H1 (cell line): ENCODE data around the gene MEGF9. TPM values are rescaled to one million over a fixed set of nuclear protein-coding genes. Genes with fewer than 3 reads are reported as not detected.

ENCODE experiments used
- CTCF ChIA-PET: fragments of 300-600 bp; sonication (Branson Sonifier 250); formaldehyde crosslinking; loops from one replicate; lab custom pipeline; 2021; ENCODE audit not compliant: partially characterized antibody; lab: Charles Lee
- POLR2A ChIA-PET: fragments of 300-600 bp; sonication (Branson Sonifier 250); formaldehyde crosslinking; loops from one replicate; lab custom pipeline; 2021; ENCODE audit warnings: inconsistent platforms; ENCODE audit not compliant: partially characterized antibody; lab: Charles Lee
- DNase-seq, 2 experiments: peaks; one replicate each; pipeline versions ENCODE4 v3.0.0 to v3.0.0-alpha.2; 2010 to 2022; ENCODE audit warnings: low spot score in 2 of 2, low read depth in 1 of 2, mixed read lengths in 1 of 2
- FAIRE-seq: peaks from 2 replicates; lab custom pipeline; 2011; peaks lifted over from hg19 to GRCh38; lab: Jason Lieb, UNC
- H2AFZ ChIP-seq: 2 replicates; pipeline ENCODE4 v1.8.1; 2012; ENCODE audit warnings: low read length, inconsistent platforms
- H2AK5ac ChIP-seq: 2 replicates; pipeline ENCODE4 v1.6.1; 2013; ENCODE audit warnings: low read depth, low read length
- H2BK120ac ChIP-seq: replicated peaks from 2 replicates; pipeline ENCODE3; 2013; ENCODE audit warnings: low read depth, low read length, inconsistent platforms
- H2BK12ac ChIP-seq: 2 replicates; pipeline ENCODE4 v1.6.1; 2013; ENCODE audit warnings: low read depth, low read length
- H2BK15ac ChIP-seq: 2 replicates; pipeline ENCODE4 v1.6.1; 2013; ENCODE audit warnings: low read length
- H2BK20ac ChIP-seq: 2 replicates; pipeline ENCODE4 v1.6.1; 2013; ENCODE audit warnings: low read length
- H2BK5ac ChIP-seq: 2 replicates; pipeline ENCODE4 v1.6.1; 2013; ENCODE audit warnings: low read depth, low read length
- H3K14ac ChIP-seq: 2 replicates; pipeline ENCODE4 v1.6.1; 2013; ENCODE audit warnings: inconsistent platforms; ENCODE audit not compliant: insufficient read length
- H3K18ac ChIP-seq: 2 replicates; pipeline ENCODE4 v1.6.1; 2013; ENCODE audit warnings: low read length; ENCODE audit errors: extremely low read depth
- H3K23ac ChIP-seq: 2 replicates; pipeline ENCODE4 v1.6.1; 2013; ENCODE audit warnings: inconsistent platforms; ENCODE audit not compliant: insufficient read length
- H3K23me2 ChIP-seq: 2 replicates; pipeline ENCODE4 v1.6.1; 2013; ENCODE audit warnings: low read depth, low read length
- H3K27ac ChIP-seq: 2 replicates; pipeline ENCODE4 v1.6.1; 2011; ENCODE audit warnings: low read depth, low read length, inconsistent platforms
- H3K27me3 ChIP-seq, 4 experiments: replicated peaks in 1 of 4; 1 replicate in 1 of 4; 2 replicates in 3 of 4; pipeline versions ENCODE4 v1.6.1 to v1.8.1; 2011 to 2013; ENCODE audit warnings: low read length in 3 of 4, mild to moderate bottlenecking in 3 of 4, inconsistent platforms in 2 of 4, mixed read lengths in 2 of 4, moderate library complexity in 1 of 4; ENCODE audit not compliant: control insufficient read depth in 3 of 4, insufficient read depth in 3 of 4; ENCODE audit errors: extremely low read depth in 1 of 4
- H3K36me3 ChIP-seq, 4 experiments: 2 replicates each; pipeline versions ENCODE4 v1.6.1 to v1.8.1; 2011 to 2013; ENCODE audit warnings: mild to moderate bottlenecking in 4 of 4, low read length in 3 of 4, moderate library complexity in 2 of 4, control low read depth in 1 of 4, inconsistent platforms in 1 of 4; ENCODE audit not compliant: insufficient read depth in 4 of 4, control insufficient read depth in 2 of 4
- H3K4ac ChIP-seq: replicated peaks from 2 replicates; pipeline ENCODE3; 2013; ENCODE audit warnings: low read length, low read depth, mixed read lengths, inconsistent platforms; ENCODE audit not compliant: insufficient read length
- H3K4me1 ChIP-seq, 4 experiments: replicated peaks in 1 of 4; 1 replicate in 1 of 4; 2 replicates in 3 of 4; pipeline versions ENCODE4 v1.6.1 to v1.8.1; 2011 to 2013; ENCODE audit warnings: low read length in 3 of 4, inconsistent platforms in 2 of 4, mixed read lengths in 1 of 4; ENCODE audit not compliant: insufficient read depth in 4 of 4, control insufficient read depth in 3 of 4
- H3K4me2 ChIP-seq, 2 experiments: 2 replicates each; pipeline versions ENCODE4 v1.6.1 to v1.8.1; 2011 to 2013; ENCODE audit warnings: low read depth in 2 of 2, low read length in 2 of 2, control low read depth in 1 of 2, inconsistent platforms in 1 of 2, mild to moderate bottlenecking in 1 of 2; ENCODE audit not compliant: insufficient read depth in 1 of 2
- H3K4me3 ChIP-seq, 4 experiments: fragments of 200-600, 300-600 bp in 1 of 4; sonication (generic), shearing (Covaris generic), sonication (Bioruptor Twin) in 1 of 4; 2 replicates each; pipeline versions ENCODE4 v1.5.1 to v1.8.1; 2011 to 2016; ENCODE audit warnings: low read length in 4 of 4, low read depth in 3 of 4, control low read depth in 2 of 4, inconsistent platforms in 2 of 4, mild to moderate bottlenecking in 2 of 4, mixed read lengths in 1 of 4, moderate library complexity in 1 of 4; ENCODE audit not compliant: insufficient read depth in 2 of 4; ENCODE audit errors: extremely low read depth in 1 of 4
- H3K56ac ChIP-seq: replicated peaks from 2 replicates; pipeline ENCODE3; 2013; ENCODE audit warnings: low read depth, mild to moderate bottlenecking, mixed read lengths, low read length, inconsistent platforms; ENCODE audit not compliant: insufficient read length
- H3K79me1 ChIP-seq: 2 replicates; pipeline ENCODE4 v1.6.1; 2013; ENCODE audit warnings: low read depth, low read length, control low read depth
- H3K79me2 ChIP-seq, 2 experiments: 2 replicates each; pipeline versions ENCODE4 v1.6.1 to v1.8.1; 2012 to 2013; ENCODE audit warnings: low read length in 2 of 2, mild to moderate bottlenecking in 2 of 2, inconsistent platforms in 1 of 2; ENCODE audit not compliant: insufficient read depth in 2 of 2, control insufficient read depth in 1 of 2
- H3K9ac ChIP-seq, 4 experiments: replicated peaks in 1 of 4; 1 replicate in 1 of 4; 2 replicates in 3 of 4; pipeline versions ENCODE4 v1.6.1 to v1.8.1; 2011 to 2013; ENCODE audit warnings: low read depth in 3 of 4, low read length in 3 of 4, control low read depth in 2 of 4, mild to moderate bottlenecking in 2 of 4, moderate library complexity in 2 of 4, inconsistent platforms in 1 of 4; ENCODE audit errors: extremely low read depth in 1 of 4
- H3K9me3 ChIP-seq, 2 experiments: 2 replicates each; pipeline versions ENCODE4 v1.6.1 to v1.8.1; 2012 to 2013; ENCODE audit warnings: mild to moderate bottlenecking in 2 of 2, moderate library complexity in 2 of 2, control low read depth in 1 of 2, inconsistent platforms in 1 of 2, low read depth in 1 of 2, low read length in 1 of 2, mixed read lengths in 1 of 2; ENCODE audit not compliant: insufficient read depth in 2 of 2
- H4K20me1 ChIP-seq, 2 experiments: replicated peaks in 1 of 2; 2 replicates each; pipeline versions ENCODE3 to v1.8.1; 2011 to 2013; ENCODE audit warnings: inconsistent platforms in 2 of 2, low read length in 2 of 2, mild to moderate bottlenecking in 1 of 2; ENCODE audit not compliant: insufficient read depth in 2 of 2, control insufficient read depth in 1 of 2
- H4K5ac ChIP-seq: 2 replicates; pipeline ENCODE4 v1.6.1; 2013; ENCODE audit warnings: low read length, low read depth, mixed read lengths, inconsistent platforms; ENCODE audit not compliant: insufficient read length
- H4K8ac ChIP-seq: 2 replicates; pipeline ENCODE4 v1.8.0; 2013; ENCODE audit warnings: mild to moderate bottlenecking, moderate library complexity, low read length, inconsistent platforms; ENCODE audit not compliant: insufficient read depth; ENCODE audit errors: extremely low read depth
- H4K91ac ChIP-seq: replicated peaks from 2 replicates; pipeline ENCODE3; 2013; ENCODE audit warnings: low read length, mixed read lengths, inconsistent platforms; ENCODE audit not compliant: insufficient read length
- CTCF ChIP-seq, 3 experiments: IDR thresholded peaks; 1 replicate in 2 of 3; 2 replicates in 1 of 3; pipeline versions ENCODE4 v1.5.1 to v1.6.1; 2011; ENCODE audit warnings: low read length in 3 of 3, mild to moderate bottlenecking in 3 of 3, inconsistent platforms in 2 of 3, low read depth in 1 of 3, moderate library complexity in 1 of 3; ENCODE audit not compliant: insufficient read depth in 1 of 3; ENCODE audit errors: control extremely low read depth in 1 of 3
- KDM4A ChIP-seq: IDR thresholded peaks from one replicate; pipeline ENCODE4 v1.7.1; 2012; ENCODE audit warnings: low read depth, mild to moderate bottlenecking, moderate library complexity, low read length, inconsistent platforms; ENCODE audit not compliant: severe bottlenecking
- RAD21 ChIP-seq, 2 experiments: IDR thresholded peaks in 1 of 2; conservative IDR thresholded peaks in 1 of 2; 2 replicates each; pipeline ENCODE4 v1.6.1; 2011; ENCODE audit warnings: low read depth in 2 of 2, low read length in 2 of 2, improper control_type of control experiment in 1 of 2, inconsistent platforms in 1 of 2, mild to moderate bottlenecking in 1 of 2, moderate library complexity in 1 of 2
- WGBS, 2 experiments: shearing (Covaris generic) in 1 of 2; methylation state at CpG; one replicate each; pipeline versions ENCODE4 v1.1.6 to v1.1.7; 2013 to 2015; ENCODE audit warnings: low lambda C conversion rate in 2 of 2, mixed read lengths in 2 of 2, inconsistent platforms in 1 of 2, low coverage in 1 of 2, missing lambda C conversion rate in 1 of 2; ENCODE audit not compliant: insufficient replicate concordance in 2 of 2, insufficient coverage in 1 of 2, insufficient read length in 1 of 2; ENCODE audit errors: extremely low coverage in 1 of 2, missing lambda C conversion rate in 1 of 2; 5-methylcytosine and 5-hydroxymethylcytosine counted together
- polyA plus RNA-seq, 7 experiments: library from polyadenylated mRNA; depleted of rRNA in 3 of 7; stranded (reverse) in 5 of 7; unstranded in 2 of 7; fragments of >200 nt in 5 of 7; fragments of 200-250 nt in 2 of 7; gene quantifications; 1 replicate in 5 of 7; 2 replicates in 1 of 7; 4 replicates in 1 of 7; pipeline versions ENCODE4 v1.2.1 to v1.2.3, GENCODE V29; 2011 to 2013; ENCODE audit warnings: missing spikeins in 2 of 7, mixed read lengths in 2 of 7
- total RNA-seq: library from RNA; stranded (reverse); fragmentation: NEBNext Ultra II Directional; extraction: Animal tissue kit (Norgen Biotek cat#: 25700); gene quantifications from 2 replicates; pipeline ENCODE4 v1.2.1, GENCODE V29; 2021

Gene MEGF9
- total and polyA plus RNA-seq, 2 of the 8 experiments (the other 6 are each of a cell fraction or from before 2014, with no cell fraction given) = 0.45 to 1.8 TPM

- CTCF ChIA-PET = interaction anchor here (0.6 to 1.4 kb wide), 13 partner anchors 10 to 135 kb away, joined by 3 to 12 read pairs (median 3); no protein-coding TSS in a partner anchor
- H3K4me2 ChIP-seq = no peak overlapping the region
Observed at GRCh38 chr9:120619751-120620655, 94.3 kb downstream of the MEGF9 start.

More at GRCh38 chr9:120619751-120620655, 94.3 kb downstream of the MEGF9 start:
- Histone ChIP-seq H2AFZ (no peak overlapping the region), H2BK5ac (no peak overlapping the region), H3K18ac (no peak overlapping the region), H3K14ac (no peak overlapping the region), H3K23ac (no peak overlapping the region), H2AK5ac (no peak overlapping the region), H2BK120ac (no peak overlapping the region), H3K9me3 (no peaks in the 10 kb centered on the region), H3K4me1 (peaks cover 0 to 2% (median 0%) of the 10 kb centered on the region in 4 experiments; a peak in 1 of 7 replicates), H3K23me2 (no peaks in the 10 kb centered on the region), H3K79me2 (no peaks in the 10 kb centered on the region), H2BK20ac (no peak overlapping the region), H4K91ac (no peak overlapping the region), H3K27ac (no peak overlapping the region), H4K20me1 (no peaks in the 10 kb centered on the region), H3K79me1 (no peaks in the 10 kb centered on the region), H2BK12ac (no peak overlapping the region), H3K4me3 (no peak overlapping the region), H4K8ac (no peak overlapping the region), H3K9ac (no peak overlapping the region), H3K27me3 (no peaks in the 10 kb centered on the region), H3K56ac (no peak overlapping the region), H3K4ac (no peak overlapping the region), H2BK15ac (no peak overlapping the region), H3K36me3 (no peaks in the 10 kb centered on the region), H4K5ac (no peak overlapping the region)
- WGBS, 2 experiments = 61% methylated on average over 8 of the region's 8 CpGs; no CpG with 5 or more reads in 1 of the 2 experiments
- TF ChIP-seq RAD21 (IDR thresholded peaks at IDR 0.05 in 1 of 2, conservative IDR thresholded peaks at IDR 0.05 in 1 of 2; ENCODE audit: low read depth in 2 of 2, low read length in 2 of 2) = peak; percentile 76 to 77
- TF ChIP-seq CTCF (IDR thresholded peaks at IDR 0.05; ENCODE audit: control extremely low read depth in 1 of 3, insufficient read depth in 1 of 3, low read depth in 1 of 3, low read length in 3 of 3) = peak in 2 of 3 experiments; percentile 64 to 80; a peak in 3 of 4 replicates
- TF ChIP-seq KDM4A = no peak
- FAIRE-seq (peak; percentile 32), DNase-seq (peak in 1 of 2 experiments; percentile 55)
- POLR2A ChIA-PET = interaction anchor here (1.3 kb wide), 1 partner anchor 173 kb away, joined by 5 read pairs; the partner anchor contains the start of gene FBXW2
